SK-N-SH (cell line): ENCODE measurements around the gene RAE1. TPM values are rescaled to one million over a fixed set of nuclear protein-coding genes. Genes with fewer than 3 reads are reported as not detected.

ENCODE experiments used
- CTCF ChIA-PET: fragments of 300-600, 350-600 bp; formaldehyde crosslinking; extraction: SDS; loops from one replicate; lab custom pipeline; 2021; lab: Yijun Ruan, JAX
- POLR2A ChIA-PET: fragments of 350-600 bp; sonication (Branson Sonifier 250); formaldehyde crosslinking; extraction: SDS; loops from one replicate; lab custom pipeline; 2020; ENCODE audit warnings: antibody characterized with exemption, inconsistent platforms; lab: Yijun Ruan, JAX
- DNase-seq: peaks from one replicate; pipeline ENCODE4 v3.0.0; 2012
- H2AFZ ChIP-seq: fragments of 200-600 bp; sonication (generic); 2 replicates; pipeline ENCODE4 v1.8.1; 2016; ENCODE audit warnings: antibody characterized with exemption, mild to moderate bottlenecking, low read depth
- H3F3A ChIP-seq: fragments of 200-600 bp; sonication (generic); replicated peaks from 2 replicates; pipeline ENCODE3; 2016; ENCODE audit warnings: antibody characterized with exemption, mild to moderate bottlenecking; ENCODE audit not compliant: insufficient read depth
- H3K27ac ChIP-seq, 2 experiments: fragments of 200-500 bp in 1 of 2; fragments of 200-600 bp in 1 of 2; sonication (Bioruptor generic) in 1 of 2; sonication (generic), shearing (Covaris generic) in 1 of 2; 2 replicates each; pipeline versions ENCODE4 v1.5.1 to v1.6.1; 2014 to 2016; ENCODE audit warnings: low read depth in 2 of 2, inconsistent platforms in 1 of 2, low read length in 1 of 2, mild to moderate bottlenecking in 1 of 2, mixed read lengths in 1 of 2
- H3K27me3 ChIP-seq: fragments of 200-600 bp; sonication (generic), shearing (Covaris generic); 2 replicates; pipeline ENCODE4 v1.6.1; 2016; ENCODE audit warnings: mixed run types; ENCODE audit not compliant: insufficient read depth
- H3K36me3 ChIP-seq, 2 experiments: fragments of 200-500 bp in 1 of 2; fragments of 200-600 bp in 1 of 2; sonication (Bioruptor generic) in 1 of 2; sonication (generic) in 1 of 2; replicated peaks in 1 of 2; 2 replicates each; pipeline versions ENCODE3 to v1.5.1; 2014 to 2016; ENCODE audit warnings: low read length in 1 of 2, mild to moderate bottlenecking in 1 of 2; ENCODE audit not compliant: insufficient read depth in 2 of 2, control insufficient read depth in 1 of 2
- H3K4me1 ChIP-seq, 2 experiments: fragments of 200-500 bp in 1 of 2; fragments of 200-600 bp in 1 of 2; sonication (Bioruptor generic) in 1 of 2; sonication (generic), shearing (Covaris generic) in 1 of 2; 2 replicates each; pipeline versions ENCODE4 v1.5.1 to v1.6.1; 2014 to 2016; ENCODE audit warnings: low read depth in 1 of 2, low read length in 1 of 2, mixed run types in 1 of 2; ENCODE audit not compliant: insufficient read depth in 2 of 2, control insufficient read depth in 1 of 2
- H3K4me2 ChIP-seq: fragments of 200-600 bp; sonication (generic), shearing (Covaris generic); 2 replicates; pipeline ENCODE4 v1.6.1; 2017; ENCODE audit warnings: mixed run types
- H3K4me3 ChIP-seq, 2 experiments: fragments of 200-500 bp in 1 of 2; fragments of 200-600 bp in 1 of 2; sonication (Bioruptor generic) in 1 of 2; sonication (generic), shearing (Covaris generic) in 1 of 2; 2 replicates each; pipeline versions ENCODE4 v1.5.1 to v1.8.1; 2014 to 2016; ENCODE audit warnings: low read depth in 2 of 2, inconsistent platforms in 1 of 2, low read length in 1 of 2, mild to moderate bottlenecking in 1 of 2, mixed read lengths in 1 of 2, moderate library complexity in 1 of 2
- H3K79me2 ChIP-seq: fragments of 200-600 bp; sonication (generic); 2 replicates; pipeline ENCODE4 v1.8.1; 2017; ENCODE audit warnings: mild to moderate bottlenecking; ENCODE audit not compliant: insufficient read depth
- H3K9ac ChIP-seq: fragments of 200-600 bp; sonication (generic); 2 replicates; pipeline ENCODE4 v1.6.1; 2017; ENCODE audit warnings: mixed run types
- H3K9me2 ChIP-seq: fragments of 200-600 bp; sonication (generic); 2 replicates; pipeline ENCODE4 v1.6.1; 2017; ENCODE audit warnings: mixed run types
- H3K9me3 ChIP-seq: fragments of 200-600 bp; sonication (generic); 2 replicates; pipeline ENCODE4 v1.6.1; 2017; ENCODE audit warnings: mixed run types, mild to moderate bottlenecking, moderate library complexity
- H4K20me1 ChIP-seq: fragments of 200-600 bp; sonication (generic); 2 replicates; pipeline ENCODE4 v1.6.1; 2017; ENCODE audit warnings: mild to moderate bottlenecking, mixed run types; ENCODE audit not compliant: insufficient read depth
- FOXM1 ChIP-seq: IDR thresholded peaks from 2 replicates; pipeline ENCODE4 v1.4.0; 2012; ENCODE audit warnings: low read depth, mild to moderate bottlenecking
- JUND ChIP-seq: IDR thresholded peaks from 2 replicates; pipeline ENCODE4 v1.4.0; 2012
- MXI1 ChIP-seq: IDR thresholded peaks from 2 replicates; pipeline ENCODE4 v1.6.1; 2012; ENCODE audit warnings: mild to moderate bottlenecking, low read depth, low read length, improper control_type of control experiment
- NRF1 ChIP-seq: IDR thresholded peaks from 2 replicates; pipeline ENCODE4 v1.6.1; 2012; ENCODE audit warnings: low read depth, mild to moderate bottlenecking, low read length
- POLR2AphosphoS5 ChIP-seq: IDR thresholded peaks from 2 replicates; pipeline ENCODE4 v1.6.1; 2012; ENCODE audit warnings: low read depth, low read length
- RAD21 ChIP-seq: IDR thresholded peaks from 2 replicates; pipeline ENCODE4 v1.6.1; 2012; ENCODE audit warnings: mild to moderate bottlenecking, low read length
- RCOR1 ChIP-seq: fragments of 150-350 bp; IDR thresholded peaks from 2 replicates; pipeline ENCODE4 v1.6.1; 2017; ENCODE audit warnings: antibody characterized with exemption, low read length
- RFX5 ChIP-seq: IDR thresholded peaks from 2 replicates; pipeline ENCODE4 v1.6.1; 2012; ENCODE audit warnings: mild to moderate bottlenecking, improper control_type of control experiment, low read length
- RXRA ChIP-seq: IDR thresholded peaks from 2 replicates; pipeline ENCODE4 v1.4.0; 2012; ENCODE audit warnings: low read depth, mild to moderate bottlenecking, borderline replicate concordance
- TEAD4 ChIP-seq: IDR thresholded peaks from 2 replicates; pipeline ENCODE4 v1.4.0; 2012; ENCODE audit warnings: mild to moderate bottlenecking, borderline replicate concordance; ENCODE audit not compliant: insufficient read depth
- USF2 ChIP-seq: fragments of 150-350 bp; IDR thresholded peaks from 2 replicates; pipeline ENCODE4 v1.6.1; 2017; ENCODE audit warnings: antibody characterized with exemption, low read length, low read depth, borderline replicate concordance
- ZBTB33 ChIP-seq: IDR thresholded peaks from 2 replicates; pipeline ENCODE4 v1.4.0; 2012; ENCODE audit warnings: low read depth, borderline replicate concordance
- WGBS: methylation state at CpG from one replicate; pipeline ENCODE4 v1.1.6; 2017; ENCODE audit warnings: low lambda C conversion rate; 5-methylcytosine and 5-hydroxymethylcytosine counted together
- polyA plus RNA-seq, 3 experiments: library from polyadenylated mRNA; depleted of rRNA; stranded (reverse); fragments of >200 nt; gene quantifications; 2 replicates each; pipeline ENCODE4 v1.2.3, GENCODE V29; 2012
- TF ChIP-seq, protein P1 (sequence below): fragments of 200-600 bp; sonication (generic); IDR thresholded peaks from 2 replicates; pipeline ENCODE4 v1.6.1; 2017; ENCODE audit warnings: antibody characterized with exemption, mild to moderate bottlenecking, moderate library complexity
- TF ChIP-seq, protein P2 (sequence below): IDR thresholded peaks from 2 replicates; pipeline ENCODE4 v1.4.0; 2012; ENCODE audit warnings: low read depth
- TF ChIP-seq, protein P3 (sequence below): IDR thresholded peaks from 2 replicates; pipeline ENCODE4 v1.6.1; 2012; ENCODE audit warnings: mild to moderate bottlenecking, low read depth, low read length, moderate library complexity

The RAE1 gene
- polyA plus RNA-seq, 1 of the 3 experiments (the other 2 are of a cell fraction): 82.4 TPM

GRCh38 chr20:57375652-57376230, 24.7 kb downstream of the RAE1 start:
- peaks cover 20 to 90% of the 10 kb centered on the region in 2 experiments for H3K36me3 ChIP-seq
- WGBS: 97% methylated on average over 10 of the region's 10 CpGs

More at GRCh38 chr20:57375652-57376230, 24.7 kb downstream of the RAE1 start:
- TF ChIP-seq FOXM1 (no peak), ZBTB33 (no peak), TEAD4 (no peak), RFX5 (no peak), MXI1 (no peak), RAD21 (no peak), JUND (no peak), POLR2AphosphoS5 (no peak), RCOR1 (no peak), RXRA (no peak), USF2 (no peak), NRF1 (no peak)
- TF ChIP-seq, protein P1, sequence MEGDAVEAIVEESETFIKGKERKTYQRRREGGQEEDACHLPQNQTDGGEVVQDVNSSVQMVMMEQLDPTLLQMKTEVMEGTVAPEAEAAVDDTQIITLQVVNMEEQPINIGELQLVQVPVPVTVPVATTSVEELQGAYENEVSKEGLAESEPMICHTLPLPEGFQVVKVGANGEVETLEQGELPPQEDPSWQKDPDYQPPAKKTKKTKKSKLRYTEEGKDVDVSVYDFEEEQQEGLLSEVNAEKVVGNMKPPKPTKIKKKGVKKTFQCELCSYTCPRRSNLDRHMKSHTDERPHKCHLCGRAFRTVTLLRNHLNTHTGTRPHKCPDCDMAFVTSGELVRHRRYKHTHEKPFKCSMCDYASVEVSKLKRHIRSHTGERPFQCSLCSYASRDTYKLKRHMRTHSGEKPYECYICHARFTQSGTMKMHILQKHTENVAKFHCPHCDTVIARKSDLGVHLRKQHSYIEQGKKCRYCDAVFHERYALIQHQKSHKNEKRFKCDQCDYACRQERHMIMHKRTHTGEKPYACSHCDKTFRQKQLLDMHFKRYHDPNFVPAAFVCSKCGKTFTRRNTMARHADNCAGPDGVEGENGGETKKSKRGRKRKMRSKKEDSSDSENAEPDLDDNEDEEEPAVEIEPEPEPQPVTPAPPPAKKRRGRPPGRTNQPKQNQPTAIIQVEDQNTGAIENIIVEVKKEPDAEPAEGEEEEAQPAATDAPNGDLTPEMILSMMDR: no peak
- TF ChIP-seq, protein P2, sequence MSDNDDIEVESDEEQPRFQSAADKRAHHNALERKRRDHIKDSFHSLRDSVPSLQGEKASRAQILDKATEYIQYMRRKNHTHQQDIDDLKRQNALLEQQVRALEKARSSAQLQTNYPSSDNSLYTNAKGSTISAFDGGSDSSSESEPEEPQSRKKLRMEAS: no peak
- TF ChIP-seq, protein P3, sequence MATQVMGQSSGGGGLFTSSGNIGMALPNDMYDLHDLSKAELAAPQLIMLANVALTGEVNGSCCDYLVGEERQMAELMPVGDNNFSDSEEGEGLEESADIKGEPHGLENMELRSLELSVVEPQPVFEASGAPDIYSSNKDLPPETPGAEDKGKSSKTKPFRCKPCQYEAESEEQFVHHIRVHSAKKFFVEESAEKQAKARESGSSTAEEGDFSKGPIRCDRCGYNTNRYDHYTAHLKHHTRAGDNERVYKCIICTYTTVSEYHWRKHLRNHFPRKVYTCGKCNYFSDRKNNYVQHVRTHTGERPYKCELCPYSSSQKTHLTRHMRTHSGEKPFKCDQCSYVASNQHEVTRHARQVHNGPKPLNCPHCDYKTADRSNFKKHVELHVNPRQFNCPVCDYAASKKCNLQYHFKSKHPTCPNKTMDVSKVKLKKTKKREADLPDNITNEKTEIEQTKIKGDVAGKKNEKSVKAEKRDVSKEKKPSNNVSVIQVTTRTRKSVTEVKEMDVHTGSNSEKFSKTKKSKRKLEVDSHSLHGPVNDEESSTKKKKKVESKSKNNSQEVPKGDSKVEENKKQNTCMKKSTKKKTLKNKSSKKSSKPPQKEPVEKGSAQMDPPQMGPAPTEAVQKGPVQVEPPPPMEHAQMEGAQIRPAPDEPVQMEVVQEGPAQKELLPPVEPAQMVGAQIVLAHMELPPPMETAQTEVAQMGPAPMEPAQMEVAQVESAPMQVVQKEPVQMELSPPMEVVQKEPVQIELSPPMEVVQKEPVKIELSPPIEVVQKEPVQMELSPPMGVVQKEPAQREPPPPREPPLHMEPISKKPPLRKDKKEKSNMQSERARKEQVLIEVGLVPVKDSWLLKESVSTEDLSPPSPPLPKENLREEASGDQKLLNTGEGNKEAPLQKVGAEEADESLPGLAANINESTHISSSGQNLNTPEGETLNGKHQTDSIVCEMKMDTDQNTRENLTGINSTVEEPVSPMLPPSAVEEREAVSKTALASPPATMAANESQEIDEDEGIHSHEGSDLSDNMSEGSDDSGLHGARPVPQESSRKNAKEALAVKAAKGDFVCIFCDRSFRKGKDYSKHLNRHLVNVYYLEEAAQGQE: no peak
- no peak overlapping the region for H3K9ac ChIP-seq
- H3F3A ChIP-seq: no peaks in the 10 kb centered on the region
- H3K4me2 ChIP-seq: no peak overlapping the region
- no peaks in the 10 kb centered on the region for H3K27me3 ChIP-seq
- no peak overlapping the region for H3K4me3 ChIP-seq
- no peaks in the 10 kb centered on the region for H4K20me1 ChIP-seq
- ChIA-PET POLR2A (no interaction called here), CTCF (interaction anchor here (0.7 to 3.5 kb wide), 5 partner anchors 118 to 126 kb away, joined by 3 to 19 read pairs (median 4); no protein-coding TSS in a partner anchor)
- no peaks in the 10 kb centered on the region for H3K4me1 ChIP-seq
- H3K9me2 ChIP-seq: no peaks in the 10 kb centered on the region
- no peak overlapping the region for H2AFZ ChIP-seq
- no peaks in the 10 kb centered on the region for H3K79me2 ChIP-seq
- no peaks in the 10 kb centered on the region for H3K9me3 ChIP-seq
- H3K27ac ChIP-seq: no peak overlapping the region
- DNase-seq: no peak
